ENCODE measurements around the gene NSD2. TPM values are rescaled to one million over a fixed set of nuclear protein-coding genes. Genes with fewer than 3 reads are reported as not detected.

Gene NSD2
- total RNA-seq, 1 experiment from 2014 or later, result 60.2 TPM

GRCh38 chr4:1864076-1865008 lies 6.9 kb upstream of the NSD2 start:
- no peak for DNase-seq (ENCODE audit: low read depth)

- DNase-seq (ENCODE audit: low read depth), result no peak
Measured at GRCh38 chr4:1866189-1866661, 5.0 kb upstream of the NSD2 start.

- DNase-seq (ENCODE audit: low read depth), result no peak
Measured at GRCh38 chr4:1868293-1868692, 2.9 kb upstream of the NSD2 start.

- DNase-seq (ENCODE audit: low read depth), result no peak
Measured at GRCh38 chr4:1868912-1869311, 2.3 kb upstream of the NSD2 start.

- no peak for DNase-seq (ENCODE audit: low read depth)
Measured at GRCh38 chr4:1869530-1870327, 1.5 kb upstream of the NSD2 start.

GRCh38 chr4:1870328-1870577 lies 940 bp upstream of the NSD2 start:
- DNase-seq (ENCODE audit: low read depth), result peak; percentile 91

DNA sequence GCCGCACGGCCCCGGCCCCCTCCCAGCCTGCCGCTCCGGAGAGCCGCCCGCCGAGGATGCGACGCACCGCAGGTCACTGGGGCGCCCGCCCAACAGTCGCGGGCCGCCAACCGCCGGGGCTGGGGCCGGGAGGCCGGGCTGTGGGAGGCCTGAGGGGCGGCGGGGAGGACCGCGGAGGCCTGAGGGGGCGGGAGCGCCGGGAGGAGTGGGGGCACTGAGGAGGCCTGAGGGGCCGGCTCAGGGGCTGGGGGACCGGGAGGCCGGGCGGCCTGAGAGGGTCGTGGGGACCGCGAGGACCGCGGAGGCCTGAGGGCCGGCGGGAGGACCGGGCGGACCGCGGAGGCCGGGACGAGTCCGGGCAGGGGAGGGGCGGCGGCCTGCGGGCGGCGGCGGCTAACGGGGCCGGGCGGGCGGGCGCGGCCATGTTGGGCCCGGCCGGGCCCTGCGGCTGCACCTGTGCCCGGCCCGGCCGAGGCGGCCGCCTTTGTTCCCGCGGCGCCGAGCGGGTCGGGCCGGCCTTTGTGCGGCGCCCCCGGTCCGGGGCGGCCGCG lies 353 bp downstream of the NSD2 start:
- DNase-seq (ENCODE audit: low read depth), result no peak

GRCh38 chr4:1872870-1873269 lies 1.7 kb downstream of the NSD2 start:
- DNase-seq (ENCODE audit: low read depth), result peak; percentile 79

DNA sequence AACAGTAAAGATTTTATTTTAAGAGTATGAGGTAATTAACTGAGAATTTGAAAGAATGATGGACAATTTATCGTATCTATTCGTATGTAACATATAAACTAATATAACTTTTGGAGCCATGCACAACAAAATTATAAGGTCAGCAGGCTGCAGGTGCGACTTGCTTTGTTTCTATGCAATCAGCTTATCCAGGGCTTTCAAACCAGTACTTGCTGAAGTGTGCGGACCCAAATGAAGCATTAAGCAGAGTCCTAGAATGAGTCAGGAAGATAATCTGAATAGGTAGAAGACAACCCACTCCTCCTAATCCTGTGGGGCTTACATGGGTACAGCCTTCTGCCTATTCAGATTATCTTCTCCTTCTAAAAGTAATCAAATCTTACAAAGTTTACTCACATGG lies 2.1 kb downstream of the NSD2 start:
- no peak for DNase-seq (ENCODE audit: low read depth)

- no peak for DNase-seq (ENCODE audit: low read depth)
Measured at GRCh38 chr4:1873776-1874175, 2.6 kb downstream of the NSD2 start.

- DNase-seq (ENCODE audit: low read depth), result no peak
Measured at GRCh38 chr4:1874201-1874600, 3.0 kb downstream of the NSD2 start.

DNA sequence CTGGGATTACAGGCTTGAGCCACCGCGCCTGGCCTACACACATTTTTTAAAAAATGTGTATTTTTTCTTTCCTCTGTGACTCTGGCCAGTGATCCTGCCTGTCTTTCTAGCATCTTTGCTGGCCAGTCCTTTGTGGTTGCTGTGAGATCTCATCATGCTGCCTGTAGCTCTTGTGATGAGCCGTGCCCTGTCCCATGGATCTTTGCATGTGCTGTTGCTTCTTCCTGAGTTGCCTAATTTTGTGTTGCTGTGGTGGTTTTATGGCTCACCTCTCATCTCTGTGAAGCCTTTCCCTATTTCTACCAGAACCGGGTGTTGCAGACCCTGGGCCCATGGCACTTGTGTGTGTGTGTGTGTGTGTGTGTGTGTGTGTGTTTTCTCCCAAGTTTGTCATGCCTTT lies 8.3 kb downstream of the NSD2 start:
- DNase-seq (ENCODE audit: low read depth), result no peak

- DNase-seq (ENCODE audit: low read depth), result no peak
Measured at GRCh38 chr4:1880332-1880731, 9.1 kb downstream of the NSD2 start.

- DNase-seq (ENCODE audit: low read depth), result no peak
Measured at GRCh38 chr4:1882850-1883271, 11.7 kb downstream of the NSD2 start.

- DNase-seq (ENCODE audit: low read depth), result no peak
Measured at GRCh38 chr4:1883583-1883982, 12.4 kb downstream of the NSD2 start.

DNA sequence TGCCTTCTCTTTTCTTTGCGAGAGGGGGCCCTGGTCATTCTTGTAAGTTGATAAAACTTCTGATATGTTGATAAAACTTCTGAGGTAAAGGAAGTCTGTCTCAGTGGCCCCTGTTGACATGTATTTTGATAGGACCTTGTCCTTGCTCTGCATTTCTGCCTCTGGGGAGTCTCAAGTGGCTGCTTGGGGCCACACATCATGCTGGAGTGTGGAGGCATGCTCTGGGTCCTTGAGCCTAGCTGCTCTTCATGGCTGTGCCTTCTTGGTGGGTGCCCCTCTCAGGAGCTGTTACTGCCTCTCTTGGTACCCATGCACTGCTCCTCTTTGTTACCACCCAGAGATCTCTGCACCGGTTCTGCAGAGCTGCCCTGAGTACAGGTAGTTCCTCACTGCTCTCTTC lies 14.2 kb downstream of the NSD2 start:
- DNase-seq (ENCODE audit: low read depth), result no peak

- DNase-seq (ENCODE audit: low read depth), result no peak
Measured at GRCh38 chr4:1887052-1887451, 15.9 kb downstream of the NSD2 start.

DNA sequence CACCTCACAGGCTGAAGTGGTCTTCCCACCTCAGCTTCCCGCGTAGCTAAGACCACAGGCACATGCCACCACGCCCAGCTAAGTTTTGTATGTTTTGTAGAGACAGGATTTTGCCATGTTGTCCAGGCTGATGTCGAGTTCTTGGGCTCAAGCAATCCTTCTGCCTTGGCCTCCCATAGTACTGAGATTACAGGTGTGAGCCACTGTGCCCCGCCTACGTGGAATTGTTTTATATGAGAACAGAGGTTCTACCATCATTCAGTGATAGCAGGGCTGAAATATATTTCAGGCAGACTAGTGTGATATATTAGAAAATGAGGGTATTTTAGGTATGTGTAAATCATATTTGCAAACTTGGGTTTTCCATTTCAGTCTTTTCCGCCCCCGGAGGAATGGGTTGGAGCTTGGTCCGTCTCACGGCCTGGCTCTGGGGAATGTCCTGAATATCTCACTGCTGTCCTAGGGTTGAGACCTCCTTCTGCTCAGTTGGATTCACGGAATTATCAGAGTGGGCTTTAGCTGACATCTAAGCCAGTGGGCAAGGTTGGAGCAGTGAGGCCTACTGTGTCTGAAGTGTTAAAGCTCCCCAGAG lies 19.9 kb downstream of the NSD2 start:
- DNase-seq (ENCODE audit: low read depth), result no peak

DNA sequence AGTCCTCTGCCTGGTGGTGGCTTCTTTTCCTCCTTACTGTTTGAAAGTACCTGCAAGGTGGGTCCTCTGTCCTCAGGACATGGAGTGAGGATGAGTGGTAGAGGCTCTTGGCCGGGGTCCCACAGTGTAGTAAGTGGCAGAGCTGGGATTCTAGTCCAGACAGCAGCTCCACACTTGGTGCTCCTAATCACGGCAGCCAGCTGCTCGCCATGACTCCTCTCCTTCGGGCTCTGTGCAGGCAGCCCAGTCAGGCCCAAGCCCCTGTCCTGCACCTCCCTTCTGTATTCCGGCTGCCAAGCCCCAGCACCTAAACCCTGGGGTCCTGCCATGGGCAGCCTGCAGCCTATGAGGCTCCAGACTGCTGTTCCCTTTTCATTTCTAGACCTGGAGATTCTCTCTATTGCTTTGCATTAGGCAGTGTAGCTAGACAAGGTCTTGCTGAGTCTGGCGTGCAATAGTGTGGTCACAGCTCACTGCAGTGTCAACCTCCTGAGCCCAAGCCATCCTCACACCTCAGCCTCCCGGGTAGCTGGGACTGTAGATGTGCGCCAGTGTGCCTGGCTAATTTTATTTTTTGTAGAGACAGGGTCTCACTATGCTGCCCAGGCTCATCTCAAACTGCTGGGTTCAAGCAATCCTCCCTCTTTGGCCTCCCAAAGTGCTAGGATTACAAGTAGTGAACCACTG lies 24.9 kb downstream of the NSD2 start:
- DNase-seq (ENCODE audit: low read depth), result no peak

DNA sequence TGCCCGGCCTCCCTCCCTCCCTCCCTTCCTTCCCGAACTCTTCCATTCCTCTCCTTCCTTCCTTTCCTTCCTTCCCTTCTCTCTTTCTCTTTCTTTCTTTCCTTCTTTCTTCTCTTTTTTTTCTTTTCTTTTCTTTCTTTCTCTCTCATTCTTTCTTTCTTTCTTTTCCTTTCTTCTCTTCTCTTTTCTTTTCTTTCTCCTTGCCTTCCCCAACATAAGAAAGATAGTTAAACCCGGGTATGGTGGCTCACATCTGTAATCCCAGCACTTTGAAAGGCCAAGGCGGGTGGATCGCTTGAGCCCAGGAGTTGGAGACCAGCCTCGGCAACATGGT lies 25.4 kb downstream of the NSD2 start:
- DNase-seq (ENCODE audit: low read depth), result no peak

- DNase-seq (ENCODE audit: low read depth), result no peak
Measured at GRCh38 chr4:1898007-1898406, 26.8 kb downstream of the NSD2 start.

- no peak for DNase-seq (ENCODE audit: low read depth)
Measured at GRCh38 chr4:1898681-1899080, 27.5 kb downstream of the NSD2 start.

All from Daoy (cell line).